H1 (cell line): ENCODE data around the gene CITED1. TPM values are rescaled to one million over a fixed set of nuclear protein-coding genes. Genes with fewer than 3 reads are reported as not detected.

Experiments used
- CTCF ChIA-PET: fragments of 300-600 bp; sonication (Branson Sonifier 250); formaldehyde crosslinking; loops from one replicate; lab custom pipeline; 2021; ENCODE audit not compliant: partially characterized antibody; lab: Charles Lee
- POLR2A ChIA-PET: fragments of 300-600 bp; sonication (Branson Sonifier 250); formaldehyde crosslinking; loops from one replicate; lab custom pipeline; 2021; ENCODE audit warnings: inconsistent platforms; ENCODE audit not compliant: partially characterized antibody; lab: Charles Lee
- DNase-seq, 2 experiments: peaks; one replicate each; pipeline versions ENCODE4 v3.0.0 to v3.0.0-alpha.2; 2010 to 2022; ENCODE audit warnings: low spot score in 2 of 2, low read depth in 1 of 2, mixed read lengths in 1 of 2
- FAIRE-seq: peaks from 2 replicates; lab custom pipeline; 2011; peaks lifted over from hg19 to GRCh38; lab: Jason Lieb, UNC
- H2AFZ ChIP-seq: 2 replicates; pipeline ENCODE4 v1.8.1; 2012; ENCODE audit warnings: low read length, inconsistent platforms
- H2AK5ac ChIP-seq: 2 replicates; pipeline ENCODE4 v1.6.1; 2013; ENCODE audit warnings: low read depth, low read length
- H2BK120ac ChIP-seq: replicated peaks from 2 replicates; pipeline ENCODE3; 2013; ENCODE audit warnings: low read depth, low read length, inconsistent platforms
- H2BK12ac ChIP-seq: 2 replicates; pipeline ENCODE4 v1.6.1; 2013; ENCODE audit warnings: low read depth, low read length
- H2BK15ac ChIP-seq: 2 replicates; pipeline ENCODE4 v1.6.1; 2013; ENCODE audit warnings: low read length
- H2BK20ac ChIP-seq: 2 replicates; pipeline ENCODE4 v1.6.1; 2013; ENCODE audit warnings: low read length
- H2BK5ac ChIP-seq: 2 replicates; pipeline ENCODE4 v1.6.1; 2013; ENCODE audit warnings: low read depth, low read length
- H3K14ac ChIP-seq: 2 replicates; pipeline ENCODE4 v1.6.1; 2013; ENCODE audit warnings: inconsistent platforms; ENCODE audit not compliant: insufficient read length
- H3K18ac ChIP-seq: 2 replicates; pipeline ENCODE4 v1.6.1; 2013; ENCODE audit warnings: low read length; ENCODE audit errors: extremely low read depth
- H3K23ac ChIP-seq: 2 replicates; pipeline ENCODE4 v1.6.1; 2013; ENCODE audit warnings: inconsistent platforms; ENCODE audit not compliant: insufficient read length
- H3K23me2 ChIP-seq: 2 replicates; pipeline ENCODE4 v1.6.1; 2013; ENCODE audit warnings: low read depth, low read length
- H3K27ac ChIP-seq: 2 replicates; pipeline ENCODE4 v1.6.1; 2011; ENCODE audit warnings: low read depth, low read length, inconsistent platforms
- H3K27me3 ChIP-seq, 4 experiments: replicated peaks in 1 of 4; 1 replicate in 1 of 4; 2 replicates in 3 of 4; pipeline versions ENCODE4 v1.6.1 to v1.8.1; 2011 to 2013; ENCODE audit warnings: low read length in 3 of 4, mild to moderate bottlenecking in 3 of 4, inconsistent platforms in 2 of 4, mixed read lengths in 2 of 4, moderate library complexity in 1 of 4; ENCODE audit not compliant: control insufficient read depth in 3 of 4, insufficient read depth in 3 of 4; ENCODE audit errors: extremely low read depth in 1 of 4
- H3K36me3 ChIP-seq, 4 experiments: 2 replicates each; pipeline versions ENCODE4 v1.6.1 to v1.8.1; 2011 to 2013; ENCODE audit warnings: mild to moderate bottlenecking in 4 of 4, low read length in 3 of 4, moderate library complexity in 2 of 4, control low read depth in 1 of 4, inconsistent platforms in 1 of 4; ENCODE audit not compliant: insufficient read depth in 4 of 4, control insufficient read depth in 2 of 4
- H3K4ac ChIP-seq: replicated peaks from 2 replicates; pipeline ENCODE3; 2013; ENCODE audit warnings: low read length, low read depth, mixed read lengths, inconsistent platforms; ENCODE audit not compliant: insufficient read length
- H3K4me1 ChIP-seq, 4 experiments: replicated peaks in 1 of 4; 1 replicate in 1 of 4; 2 replicates in 3 of 4; pipeline versions ENCODE4 v1.6.1 to v1.8.1; 2011 to 2013; ENCODE audit warnings: low read length in 3 of 4, inconsistent platforms in 2 of 4, mixed read lengths in 1 of 4; ENCODE audit not compliant: insufficient read depth in 4 of 4, control insufficient read depth in 3 of 4
- H3K4me2 ChIP-seq, 2 experiments: 2 replicates each; pipeline versions ENCODE4 v1.6.1 to v1.8.1; 2011 to 2013; ENCODE audit warnings: low read depth in 2 of 2, low read length in 2 of 2, control low read depth in 1 of 2, inconsistent platforms in 1 of 2, mild to moderate bottlenecking in 1 of 2; ENCODE audit not compliant: insufficient read depth in 1 of 2
- H3K4me3 ChIP-seq, 4 experiments: fragments of 200-600, 300-600 bp in 1 of 4; sonication (generic), shearing (Covaris generic), sonication (Bioruptor Twin) in 1 of 4; 2 replicates each; pipeline versions ENCODE4 v1.5.1 to v1.8.1; 2011 to 2016; ENCODE audit warnings: low read length in 4 of 4, low read depth in 3 of 4, control low read depth in 2 of 4, inconsistent platforms in 2 of 4, mild to moderate bottlenecking in 2 of 4, mixed read lengths in 1 of 4, moderate library complexity in 1 of 4; ENCODE audit not compliant: insufficient read depth in 2 of 4; ENCODE audit errors: extremely low read depth in 1 of 4
- H3K56ac ChIP-seq: replicated peaks from 2 replicates; pipeline ENCODE3; 2013; ENCODE audit warnings: low read depth, mild to moderate bottlenecking, mixed read lengths, low read length, inconsistent platforms; ENCODE audit not compliant: insufficient read length
- H3K79me1 ChIP-seq: 2 replicates; pipeline ENCODE4 v1.6.1; 2013; ENCODE audit warnings: low read depth, low read length, control low read depth
- H3K79me2 ChIP-seq, 2 experiments: 2 replicates each; pipeline versions ENCODE4 v1.6.1 to v1.8.1; 2012 to 2013; ENCODE audit warnings: low read length in 2 of 2, mild to moderate bottlenecking in 2 of 2, inconsistent platforms in 1 of 2; ENCODE audit not compliant: insufficient read depth in 2 of 2, control insufficient read depth in 1 of 2
- H3K9ac ChIP-seq, 4 experiments: replicated peaks in 1 of 4; 1 replicate in 1 of 4; 2 replicates in 3 of 4; pipeline versions ENCODE4 v1.6.1 to v1.8.1; 2011 to 2013; ENCODE audit warnings: low read depth in 3 of 4, low read length in 3 of 4, control low read depth in 2 of 4, mild to moderate bottlenecking in 2 of 4, moderate library complexity in 2 of 4, inconsistent platforms in 1 of 4; ENCODE audit errors: extremely low read depth in 1 of 4
- H3K9me3 ChIP-seq, 2 experiments: 2 replicates each; pipeline versions ENCODE4 v1.6.1 to v1.8.1; 2012 to 2013; ENCODE audit warnings: mild to moderate bottlenecking in 2 of 2, moderate library complexity in 2 of 2, control low read depth in 1 of 2, inconsistent platforms in 1 of 2, low read depth in 1 of 2, low read length in 1 of 2, mixed read lengths in 1 of 2; ENCODE audit not compliant: insufficient read depth in 2 of 2
- H4K20me1 ChIP-seq, 2 experiments: replicated peaks in 1 of 2; 2 replicates each; pipeline versions ENCODE3 to v1.8.1; 2011 to 2013; ENCODE audit warnings: inconsistent platforms in 2 of 2, low read length in 2 of 2, mild to moderate bottlenecking in 1 of 2; ENCODE audit not compliant: insufficient read depth in 2 of 2, control insufficient read depth in 1 of 2
- H4K5ac ChIP-seq: 2 replicates; pipeline ENCODE4 v1.6.1; 2013; ENCODE audit warnings: low read length, low read depth, mixed read lengths, inconsistent platforms; ENCODE audit not compliant: insufficient read length
- H4K8ac ChIP-seq: 2 replicates; pipeline ENCODE4 v1.8.0; 2013; ENCODE audit warnings: mild to moderate bottlenecking, moderate library complexity, low read length, inconsistent platforms; ENCODE audit not compliant: insufficient read depth; ENCODE audit errors: extremely low read depth
- H4K91ac ChIP-seq: replicated peaks from 2 replicates; pipeline ENCODE3; 2013; ENCODE audit warnings: low read length, mixed read lengths, inconsistent platforms; ENCODE audit not compliant: insufficient read length
- BCL11A ChIP-seq, 2 experiments: IDR thresholded peaks; one replicate each; pipeline ENCODE4 v1.6.1; 2011; ENCODE audit warnings: low read depth in 2 of 2, low read length in 2 of 2, mild to moderate bottlenecking in 2 of 2
- EGR1 ChIP-seq: IDR thresholded peaks from 2 replicates; pipeline ENCODE4 v1.6.1; 2011; ENCODE audit warnings: low read depth, low read length, borderline replicate concordance
- HDAC6 ChIP-seq: IDR thresholded peaks from one replicate; pipeline ENCODE4 v1.7.1; 2012; ENCODE audit warnings: low read depth, mild to moderate bottlenecking, inconsistent platforms, low read length, moderate library complexity
- KDM4A ChIP-seq: IDR thresholded peaks from one replicate; pipeline ENCODE4 v1.7.1; 2012; ENCODE audit warnings: low read depth, mild to moderate bottlenecking, moderate library complexity, low read length, inconsistent platforms; ENCODE audit not compliant: severe bottlenecking
- KDM5A ChIP-seq: fragments of 200-600 bp; IDR thresholded peaks from 2 replicates; pipeline ENCODE4 v1.7.1; 2012; ENCODE audit warnings: mild to moderate bottlenecking, low read length, inconsistent platforms, mixed read lengths
- NRF1 ChIP-seq: IDR thresholded peaks from 2 replicates; pipeline ENCODE4 v1.6.1; 2011; ENCODE audit warnings: mild to moderate bottlenecking, low read depth, low read length, improper control_type of control experiment
- RFX5 ChIP-seq: IDR thresholded peaks from 2 replicates; pipeline ENCODE4 v1.6.1; 2011; ENCODE audit warnings: low read depth, low read length, improper control_type of control experiment, borderline replicate concordance
- SAP30 ChIP-seq: fragments of 300-600 bp; sonication (generic); IDR thresholded peaks from 2 replicates; pipeline ENCODE4 v1.7.1; 2012; ENCODE audit warnings: low read length, moderate library complexity, mild to moderate bottlenecking, inconsistent platforms; ENCODE audit not compliant: insufficient read depth, insufficient replicate concordance
- TBP ChIP-seq: IDR thresholded peaks from 2 replicates; pipeline ENCODE4 v1.6.1; 2011; ENCODE audit warnings: low read depth, low read length, improper control_type of control experiment
- ZNF274 ChIP-seq: IDR thresholded peaks from 2 replicates; pipeline ENCODE4 v1.7.0; 2012; ENCODE audit warnings: low read length, borderline replicate concordance; ENCODE audit errors: extremely low read depth
- WGBS, 2 experiments: shearing (Covaris generic) in 1 of 2; methylation state at CpG; one replicate each; pipeline versions ENCODE4 v1.1.6 to v1.1.7; 2013 to 2015; ENCODE audit warnings: low lambda C conversion rate in 2 of 2, mixed read lengths in 2 of 2, inconsistent platforms in 1 of 2, low coverage in 1 of 2, missing lambda C conversion rate in 1 of 2; ENCODE audit not compliant: insufficient replicate concordance in 2 of 2, insufficient coverage in 1 of 2, insufficient read length in 1 of 2; ENCODE audit errors: extremely low coverage in 1 of 2, missing lambda C conversion rate in 1 of 2; 5-methylcytosine and 5-hydroxymethylcytosine counted together
- polyA plus RNA-seq, 7 experiments: library from polyadenylated mRNA; depleted of rRNA in 3 of 7; stranded (reverse) in 5 of 7; unstranded in 2 of 7; fragments of >200 nt in 5 of 7; fragments of 200-250 nt in 2 of 7; gene quantifications; 1 replicate in 5 of 7; 2 replicates in 1 of 7; 4 replicates in 1 of 7; pipeline versions ENCODE4 v1.2.1 to v1.2.3, GENCODE V29; 2011 to 2013; ENCODE audit warnings: missing spikeins in 2 of 7, mixed read lengths in 2 of 7
- total RNA-seq: library from RNA; stranded (reverse); fragmentation: NEBNext Ultra II Directional; extraction: Animal tissue kit (Norgen Biotek cat#: 25700); gene quantifications from 2 replicates; pipeline ENCODE4 v1.2.1, GENCODE V29; 2021
- TF ChIP-seq, protein P1 (sequence below), 3 experiments: IDR thresholded peaks; 1 replicate in 2 of 3; 2 replicates in 1 of 3; pipeline versions ENCODE4 v1.5.1 to v1.6.1; 2011; ENCODE audit warnings: low read length in 3 of 3, mild to moderate bottlenecking in 3 of 3, inconsistent platforms in 2 of 3, low read depth in 1 of 3, moderate library complexity in 1 of 3; ENCODE audit not compliant: insufficient read depth in 1 of 3; ENCODE audit errors: control extremely low read depth in 1 of 3

CITED1 gene
- total and polyA plus RNA-seq, 2 of the 8 experiments (the other 6 are each of a cell fraction or from before 2014, with no cell fraction given), result 1.2 to 2.4 TPM

DNA sequence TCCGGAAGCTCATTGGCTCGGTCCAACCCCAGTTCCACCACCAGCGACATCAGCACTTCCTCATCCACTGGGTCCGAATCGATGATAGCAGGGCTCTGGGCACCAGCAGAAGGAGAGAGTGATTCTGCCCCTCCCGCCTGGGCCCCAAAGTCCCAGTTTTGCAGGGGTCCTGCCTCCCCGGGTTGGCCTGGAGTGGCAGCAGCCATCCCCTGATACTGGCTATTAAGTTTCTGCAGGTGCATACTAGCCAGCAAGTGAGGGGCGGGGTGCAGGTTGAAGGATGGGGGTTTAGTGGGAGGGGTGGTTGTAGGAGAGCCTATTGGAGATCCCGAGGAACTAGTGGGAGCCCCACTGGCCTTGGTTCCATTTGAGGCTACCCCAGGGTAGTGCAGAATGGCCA lies 3.9 kb downstream of the CITED1 start:
- H3K18ac ChIP-seq, result no peak overlapping the region
- peaks cover 0 to 2% of the 10 kb centered on the region in 2 experiments for H4K20me1 ChIP-seq
- H3K23me2 ChIP-seq, result peaks cover 12% of the 10 kb centered on the region; the same call in 1 of the 2 replicates
- H2BK12ac ChIP-seq, result no peak overlapping the region
- no peaks in the 10 kb centered on the region; a peak in 1 of 7 replicates for H3K4me1 ChIP-seq
- no peak overlapping the region for H2BK120ac ChIP-seq
- no peak overlapping the region for H3K4ac ChIP-seq
- no peak overlapping the region for H2BK15ac ChIP-seq
- FAIRE-seq, result no peak
- no peak overlapping the region for H3K14ac ChIP-seq
- no peaks in the 10 kb centered on the region for H3K9me3 ChIP-seq
- H4K8ac ChIP-seq, result no peak overlapping the region
- H3K27ac ChIP-seq, result no peak overlapping the region
- H3K79me2 ChIP-seq, result no peaks in the 10 kb centered on the region
- H3K9ac ChIP-seq, result no peak overlapping the region
- H2AFZ ChIP-seq, result no peak overlapping the region
- DNase-seq, result no peak
- peaks cover 29 to 45% (median 41%) of the 10 kb centered on the region in 4 experiments for H3K27me3 ChIP-seq
- H2BK20ac ChIP-seq, result no peak overlapping the region
- POLR2A ChIA-PET, result no interaction called here
- H3K79me1 ChIP-seq, result no peaks in the 10 kb centered on the region
- H2BK5ac ChIP-seq, result no peak overlapping the region
- no peak overlapping the region for H3K4me2 ChIP-seq
- H3K36me3 ChIP-seq, result no peaks in the 10 kb centered on the region; a peak in 1 of 8 replicates
- H4K5ac ChIP-seq, result no peak overlapping the region
- H2AK5ac ChIP-seq, result no peak overlapping the region
- H4K91ac ChIP-seq, result no peak overlapping the region
- no peak overlapping the region for H3K23ac ChIP-seq
- no peak overlapping the region for H3K4me3 ChIP-seq
- no peak overlapping the region for H3K56ac ChIP-seq
- CTCF ChIA-PET, result interaction anchor here (4.4 kb wide), 1 partner anchor 237 kb away, joined by 46 read pairs; no protein-coding TSS in a partner anchor
- WGBS, 2 experiments, result 83% methylated on average over 7 of the region's 9 CpGs; no CpG with 5 or more reads in 1 of the 2 experiments
- TF ChIP-seq BCL11A (IDR thresholded peaks at IDR 0.05; ENCODE audit: low read depth in 2 of 2, low read length in 2 of 2) (no peak), RFX5 (no peak), SAP30 (no peak), ZNF274 (no peak), KDM5A (no peak), NRF1 (no peak), KDM4A (no peak), TBP (no peak), EGR1 (no peak), HDAC6 (no peak)
- TF ChIP-seq, protein P1, sequence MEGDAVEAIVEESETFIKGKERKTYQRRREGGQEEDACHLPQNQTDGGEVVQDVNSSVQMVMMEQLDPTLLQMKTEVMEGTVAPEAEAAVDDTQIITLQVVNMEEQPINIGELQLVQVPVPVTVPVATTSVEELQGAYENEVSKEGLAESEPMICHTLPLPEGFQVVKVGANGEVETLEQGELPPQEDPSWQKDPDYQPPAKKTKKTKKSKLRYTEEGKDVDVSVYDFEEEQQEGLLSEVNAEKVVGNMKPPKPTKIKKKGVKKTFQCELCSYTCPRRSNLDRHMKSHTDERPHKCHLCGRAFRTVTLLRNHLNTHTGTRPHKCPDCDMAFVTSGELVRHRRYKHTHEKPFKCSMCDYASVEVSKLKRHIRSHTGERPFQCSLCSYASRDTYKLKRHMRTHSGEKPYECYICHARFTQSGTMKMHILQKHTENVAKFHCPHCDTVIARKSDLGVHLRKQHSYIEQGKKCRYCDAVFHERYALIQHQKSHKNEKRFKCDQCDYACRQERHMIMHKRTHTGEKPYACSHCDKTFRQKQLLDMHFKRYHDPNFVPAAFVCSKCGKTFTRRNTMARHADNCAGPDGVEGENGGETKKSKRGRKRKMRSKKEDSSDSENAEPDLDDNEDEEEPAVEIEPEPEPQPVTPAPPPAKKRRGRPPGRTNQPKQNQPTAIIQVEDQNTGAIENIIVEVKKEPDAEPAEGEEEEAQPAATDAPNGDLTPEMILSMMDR (IDR thresholded peaks at IDR 0.05; ENCODE audit: control extremely low read depth in 1 of 3, insufficient read depth in 1 of 3, low read depth in 1 of 3, low read length in 3 of 3), result no peak
